SJCRH30 (cell line): ENCODE data around the gene CRYBG1. TPM values are rescaled to one million over a fixed set of nuclear protein-coding genes. Genes with fewer than 3 reads are reported as not detected.
A peak's percentile ranks its signal among the peaks of the same experiment; 100 is the strongest.

Source experiments
- DNase-seq, 2 experiments: peaks; one replicate each; pipeline ENCODE4 v3.0.0-alpha.2; 2015 to 2020
- H3K27ac ChIP-seq: fragments of 250-450 bp; sonication (Bioruptor Pico); 2 replicates; pipeline ENCODE4 v1.5.1; 2020; ENCODE audit warnings: mild to moderate bottlenecking, moderate library complexity
- H3K27me3 ChIP-seq: fragments of 250-450 bp; sonication (Bioruptor Pico); 2 replicates; pipeline ENCODE4 v1.5.1; 2020; ENCODE audit warnings: mild to moderate bottlenecking, moderate library complexity
- H3K36me3 ChIP-seq: fragments of 250-450 bp; sonication (Bioruptor Pico); 2 replicates; pipeline ENCODE4 v1.5.1; 2020; ENCODE audit warnings: mild to moderate bottlenecking, moderate library complexity
- H3K4me1 ChIP-seq: fragments of 250-450 bp; sonication (Bioruptor Pico); 2 replicates; pipeline ENCODE4 v1.5.1; 2020; ENCODE audit warnings: mild to moderate bottlenecking, moderate library complexity
- H3K4me3 ChIP-seq: fragments of 250-450 bp; sonication (Bioruptor Pico); 2 replicates; pipeline ENCODE4 v1.5.1; 2020; ENCODE audit warnings: mild to moderate bottlenecking, moderate library complexity
- H3K9me3 ChIP-seq: fragments of 250-450 bp; sonication (Bioruptor Pico); replicated peaks from 2 replicates; pipeline ENCODE4 v1.5.1; 2020; ENCODE audit warnings: mild to moderate bottlenecking, moderate library complexity
- total RNA-seq: library from RNA; depleted of rRNA; stranded (reverse); fragments of >200 nt; shearing (Covaris generic); gene quantifications from 2 replicates; pipeline ENCODE4 v1.2.3, GENCODE V29; 2014

Gene CRYBG1
- total RNA-seq, 1 experiment from 2014 or later = not detected

DNA sequence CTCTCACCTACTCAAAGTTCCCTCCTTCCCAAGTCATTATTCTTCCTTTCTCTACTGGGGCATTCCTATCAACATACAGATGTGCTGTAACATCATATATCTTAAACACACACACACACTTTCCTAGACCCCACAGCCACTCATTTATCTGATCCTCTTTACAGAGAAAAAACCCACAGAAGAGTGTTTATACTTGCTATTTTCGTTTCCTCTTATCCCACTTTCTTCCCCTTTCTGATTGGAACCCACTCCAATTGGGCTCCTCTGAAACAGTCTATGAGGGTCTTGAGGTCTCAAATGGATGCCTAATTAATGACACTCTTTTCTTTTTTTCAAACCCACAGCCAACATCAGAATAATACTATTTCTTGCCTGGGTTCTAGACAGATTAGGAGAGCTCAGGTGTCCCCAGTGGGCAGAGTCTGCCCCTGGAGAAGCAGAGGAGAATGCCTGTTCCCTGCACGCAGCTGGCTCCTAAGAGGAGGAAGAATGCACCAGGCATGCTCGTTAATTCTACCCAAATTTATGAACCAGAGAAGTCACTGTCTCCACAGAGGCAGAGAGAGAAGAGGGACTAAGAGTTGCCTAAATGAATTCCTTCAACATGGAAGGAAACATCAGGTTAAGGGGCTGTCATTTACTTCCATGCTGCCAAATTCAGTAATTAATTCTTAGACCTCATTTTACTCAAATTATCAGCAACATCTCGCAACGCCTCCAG is 65.9 kb downstream of the CRYBG1 start:
- DNase-seq = no peak
- no peaks in the 10 kb centered on the region for H3K27me3 ChIP-seq
- H3K36me3 ChIP-seq = no peaks in the 10 kb centered on the region
- no peaks in the 10 kb centered on the region for H3K9me3 ChIP-seq
- H3K27ac ChIP-seq = no peak overlapping the region
- H3K4me1 ChIP-seq = peaks cover 2% of the 10 kb centered on the region; the same call in 1 of the 2 replicates
- no peak overlapping the region for H3K4me3 ChIP-seq

DNA sequence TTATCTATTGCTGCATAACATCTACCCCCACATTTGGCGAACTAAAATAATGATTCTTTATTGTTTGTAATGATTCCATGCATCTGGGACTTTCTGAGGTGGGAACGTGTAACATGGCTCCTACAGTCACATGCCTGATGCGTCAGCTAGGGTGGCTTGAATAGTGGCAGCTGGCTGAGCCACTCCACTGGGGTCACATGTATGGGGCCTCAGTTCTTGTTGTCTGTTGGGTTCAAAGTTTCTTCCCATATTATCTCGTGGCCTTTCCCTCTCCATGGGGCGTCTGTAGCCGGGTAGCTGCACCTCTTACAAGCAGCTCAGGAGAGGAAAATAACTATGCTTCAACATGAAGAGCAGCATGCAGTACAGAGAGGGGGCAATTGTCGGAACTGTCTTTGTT is 69.9 kb downstream of the CRYBG1 start:
- Histone ChIP-seq H3K4me3 (no peak overlapping the region), H3K27me3 (no peaks in the 10 kb centered on the region; the same call in 1 of the 2 replicates), H3K36me3 (no peaks in the 10 kb centered on the region), H3K9me3 (no peaks in the 10 kb centered on the region), H3K27ac (no peak overlapping the region), H3K4me1 (no peaks in the 10 kb centered on the region)
- DNase-seq = no peak

DNA sequence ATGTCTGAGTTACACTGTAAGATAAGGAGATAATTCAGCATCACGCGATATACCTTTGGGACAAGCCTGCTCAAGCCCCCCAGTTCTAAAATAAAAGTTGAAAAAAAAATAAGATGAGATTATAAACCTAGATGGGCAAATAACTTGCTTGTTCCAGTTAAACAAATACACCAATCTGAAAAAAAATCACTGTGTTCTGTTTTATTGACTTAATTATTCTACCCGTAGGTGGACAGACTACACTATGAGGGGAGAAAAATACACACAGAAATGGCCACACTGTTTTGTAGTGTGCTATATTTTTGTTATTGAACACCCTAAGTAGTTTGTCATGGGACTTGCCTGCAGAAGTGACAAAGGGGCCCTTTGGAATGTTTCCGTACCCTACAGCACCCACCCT is 70.9 kb downstream of the CRYBG1 start:
- Histone ChIP-seq H3K27me3 (no peaks in the 10 kb centered on the region; the same call in 1 of the 2 replicates), H3K4me3 (no peak overlapping the region), H3K4me1 (no peaks in the 10 kb centered on the region), H3K27ac (no peak overlapping the region), H3K36me3 (no peaks in the 10 kb centered on the region), H3K9me3 (no peaks in the 10 kb centered on the region)
- no peak for DNase-seq

DNA sequence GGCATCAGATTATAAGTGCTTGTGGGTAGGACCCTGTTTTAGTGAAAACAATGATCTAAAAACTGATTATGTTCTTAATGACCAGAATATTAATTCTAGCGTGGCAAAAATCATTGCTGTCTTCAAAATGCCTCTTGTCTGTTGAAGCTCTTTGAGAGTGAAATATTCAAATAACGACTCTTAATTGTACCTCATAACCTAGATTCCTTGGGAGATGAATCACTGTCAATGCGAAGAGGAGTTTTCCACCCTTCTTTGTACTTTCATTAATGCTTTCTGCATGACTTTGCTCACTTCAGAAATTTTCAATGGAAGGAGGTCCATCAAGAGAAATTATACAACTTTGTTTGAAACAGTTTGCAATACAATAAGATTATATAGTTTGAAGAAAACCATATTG is 71.5 kb downstream of the CRYBG1 start:
- no peak for DNase-seq
- H3K27ac ChIP-seq = no peak overlapping the region
- no peaks in the 10 kb centered on the region for H3K9me3 ChIP-seq
- no peaks in the 10 kb centered on the region for H3K36me3 ChIP-seq
- no peaks in the 10 kb centered on the region; the same call in 1 of the 2 replicates for H3K27me3 ChIP-seq
- no peaks in the 10 kb centered on the region for H3K4me1 ChIP-seq
- no peak overlapping the region for H3K4me3 ChIP-seq

DNA sequence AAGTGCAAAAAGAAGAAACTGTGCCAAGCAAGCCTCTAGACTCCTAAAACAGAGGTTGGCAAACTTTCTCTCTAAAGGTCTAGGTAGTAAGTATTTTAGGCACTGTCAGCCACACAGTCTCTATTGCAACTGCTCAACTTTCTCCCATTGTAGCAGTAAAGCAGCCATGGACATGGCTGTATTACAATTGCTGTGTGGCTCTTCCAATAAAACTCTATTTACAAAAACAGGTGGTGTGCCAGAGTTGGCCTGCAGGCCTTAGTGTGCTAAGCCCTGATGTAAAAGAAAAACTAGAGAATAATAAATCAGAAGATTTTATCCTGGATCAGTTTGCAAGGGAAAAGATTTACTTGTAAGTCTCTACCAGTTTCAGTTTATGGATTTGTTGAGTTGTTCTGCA is 74.0 kb downstream of the CRYBG1 start:
- no peak for DNase-seq
- Histone ChIP-seq H3K36me3 (no peaks in the 10 kb centered on the region), H3K4me3 (no peak overlapping the region), H3K4me1 (no peaks in the 10 kb centered on the region), H3K27ac (no peak overlapping the region), H3K9me3 (no peaks in the 10 kb centered on the region), H3K27me3 (no peaks in the 10 kb centered on the region; the same call in 1 of the 2 replicates)

DNA sequence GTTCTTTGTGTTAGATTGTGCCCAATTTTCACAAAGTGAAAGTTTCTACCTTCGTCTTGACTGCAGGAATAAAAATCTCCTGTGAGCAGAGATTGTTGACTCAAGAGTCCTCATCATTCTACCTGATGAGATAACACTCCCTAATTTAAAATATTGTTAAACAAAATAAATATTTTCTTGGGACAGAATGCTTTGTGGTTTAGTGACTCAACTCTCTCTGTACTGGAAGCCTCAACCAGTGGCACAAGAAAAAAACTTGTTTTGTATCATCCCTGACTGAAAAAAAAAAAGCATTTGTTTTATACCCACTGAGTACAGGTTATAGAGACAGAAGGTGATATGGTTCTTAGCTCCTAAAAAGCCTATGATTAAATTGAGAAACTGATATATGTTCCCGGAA is 78.9 kb downstream of the CRYBG1 start:
- no peaks in the 10 kb centered on the region for H3K27me3 ChIP-seq
- H3K4me3 ChIP-seq = no peak overlapping the region
- no peaks in the 10 kb centered on the region for H3K9me3 ChIP-seq
- DNase-seq = no peak
- H3K27ac ChIP-seq = no peak overlapping the region
- H3K36me3 ChIP-seq = no peaks in the 10 kb centered on the region
- no peaks in the 10 kb centered on the region for H3K4me1 ChIP-seq

DNA sequence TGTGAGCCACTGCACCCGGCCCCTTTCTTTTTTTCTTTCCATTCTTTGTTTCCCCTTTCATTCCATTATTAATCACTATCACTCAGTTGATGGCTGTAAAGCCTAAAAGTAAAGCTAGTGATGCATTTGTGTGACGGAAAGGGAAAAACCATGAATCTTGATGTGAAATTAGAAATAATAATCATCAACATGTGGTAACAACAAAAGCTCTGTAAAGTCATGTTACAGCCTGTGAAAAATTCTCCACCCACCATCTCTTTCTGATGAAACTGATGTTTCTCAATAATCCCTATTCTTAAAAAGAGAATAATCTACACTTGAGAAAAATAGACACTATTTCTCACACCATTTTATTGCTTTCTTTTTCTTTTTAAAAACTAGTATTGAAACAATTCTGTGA is 80.0 kb downstream of the CRYBG1 start:
- Histone ChIP-seq H3K36me3 (no peaks in the 10 kb centered on the region), H3K4me1 (no peaks in the 10 kb centered on the region), H3K27me3 (no peaks in the 10 kb centered on the region), H3K9me3 (no peaks in the 10 kb centered on the region), H3K4me3 (no peak overlapping the region), H3K27ac (no peak overlapping the region)
- no peak for DNase-seq

DNA sequence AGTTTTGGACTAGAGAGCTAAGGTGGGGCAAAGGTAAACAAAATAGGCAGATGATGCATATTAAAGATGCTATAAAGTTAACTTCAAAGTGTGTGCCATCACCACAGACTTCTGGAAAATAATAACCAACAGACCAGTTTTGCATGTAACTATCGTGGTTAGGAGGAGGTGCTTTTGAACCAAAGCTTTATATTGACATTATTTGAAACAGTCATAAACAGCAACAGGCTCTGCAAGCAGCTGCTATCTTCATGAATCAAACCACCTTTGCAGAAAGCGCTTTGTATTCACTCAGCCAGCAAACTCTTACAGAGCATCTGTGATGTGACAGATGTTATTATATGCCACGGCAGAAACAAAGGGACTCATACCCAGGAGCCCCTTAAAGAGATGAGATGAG is 81.9 kb downstream of the CRYBG1 start:
- no peak for DNase-seq
- Histone ChIP-seq H3K27me3 (no peaks in the 10 kb centered on the region), H3K36me3 (no peaks in the 10 kb centered on the region), H3K9me3 (no peaks in the 10 kb centered on the region), H3K4me1 (no peaks in the 10 kb centered on the region), H3K4me3 (no peak overlapping the region), H3K27ac (no peak overlapping the region)

DNA sequence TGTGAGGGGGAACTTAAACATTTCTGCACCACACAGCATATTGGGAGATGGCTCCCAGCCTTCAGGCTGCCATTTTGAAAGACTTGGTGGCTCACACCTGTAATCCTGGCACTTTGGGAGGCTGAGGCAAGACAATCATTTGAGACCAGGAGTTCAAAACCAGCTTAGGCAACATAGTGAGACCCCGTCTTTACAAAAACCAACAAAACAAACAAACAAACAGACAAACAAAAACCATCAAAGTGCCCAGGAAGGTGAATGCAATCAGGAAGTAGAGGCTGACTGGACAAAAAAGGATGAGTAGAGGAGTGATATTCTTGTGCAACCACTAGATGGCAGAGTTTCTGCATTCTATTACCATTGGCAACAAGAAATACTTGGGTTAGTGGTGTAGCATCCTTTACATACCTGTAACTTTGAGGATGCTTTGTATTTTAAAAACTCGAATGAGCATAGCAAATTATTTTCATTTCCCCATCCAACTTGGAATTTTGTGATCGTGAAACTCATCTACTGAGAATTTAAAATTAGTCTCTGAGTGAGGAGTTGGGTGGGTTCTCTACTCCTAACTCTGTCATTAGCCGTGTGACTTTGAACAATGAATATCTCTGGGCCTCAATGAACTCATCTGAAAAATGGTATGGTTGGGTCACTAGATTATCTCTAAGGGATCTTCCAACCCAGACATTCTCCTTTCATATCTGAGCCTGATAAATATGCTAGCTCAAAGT is 84.4 kb downstream of the CRYBG1 start:
- H3K27ac ChIP-seq = no peak overlapping the region
- H3K4me3 ChIP-seq = no peak overlapping the region
- no peaks in the 10 kb centered on the region for H3K27me3 ChIP-seq
- no peaks in the 10 kb centered on the region for H3K4me1 ChIP-seq
- no peaks in the 10 kb centered on the region for H3K36me3 ChIP-seq
- DNase-seq = peak; percentile 24 to 70
- H3K9me3 ChIP-seq = no peaks in the 10 kb centered on the region

DNA sequence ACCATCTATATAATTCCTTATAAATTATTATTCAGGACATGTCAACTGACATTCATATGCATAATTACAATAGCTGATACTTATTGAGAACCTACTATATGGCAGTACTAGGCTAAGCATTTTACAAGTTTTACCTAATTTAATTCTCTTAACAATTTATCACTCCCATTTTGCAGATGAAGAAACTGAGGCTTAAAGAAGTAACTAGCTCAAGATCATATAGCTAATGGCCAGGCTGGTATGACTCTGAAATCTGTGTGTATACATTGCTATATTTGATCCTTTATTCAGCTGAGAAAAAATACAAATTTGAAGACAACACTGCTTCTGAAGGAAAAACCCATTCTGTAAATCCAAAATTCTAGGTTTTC is 85.0 kb downstream of the CRYBG1 start:
- H3K36me3 ChIP-seq = no peaks in the 10 kb centered on the region

DNA sequence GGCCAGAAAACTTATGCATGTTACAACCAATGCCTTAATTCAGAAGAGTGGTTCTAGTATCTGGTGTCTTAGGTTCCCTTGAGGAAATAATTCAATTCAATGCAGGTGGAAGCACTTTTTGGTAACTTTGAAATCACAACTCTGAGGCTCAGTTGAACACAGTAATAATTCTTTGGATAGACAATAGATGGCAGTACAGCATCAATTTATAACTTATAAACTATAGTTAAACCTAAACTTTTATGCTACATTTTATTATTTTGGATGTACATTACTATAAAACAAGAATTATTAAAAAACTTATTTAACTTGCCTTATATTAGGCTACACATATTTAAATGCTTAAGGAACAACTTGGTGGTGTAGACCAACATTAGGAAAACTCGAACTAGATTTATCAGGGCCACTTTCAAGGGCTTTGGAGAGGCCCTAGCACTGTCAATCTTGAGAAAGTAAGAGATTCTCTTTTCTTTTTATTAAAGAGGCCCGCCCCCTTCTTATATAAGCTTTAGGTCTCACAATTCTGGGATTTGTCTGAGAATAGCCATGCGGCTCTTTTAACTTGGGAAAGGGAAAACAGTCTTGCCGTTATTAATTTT is 85.9 kb downstream of the CRYBG1 start:
- H3K27ac ChIP-seq = no peak overlapping the region
- no peak overlapping the region for H3K4me3 ChIP-seq
- no peaks in the 10 kb centered on the region for H3K27me3 ChIP-seq
- no peak for DNase-seq
- no peaks in the 10 kb centered on the region for H3K36me3 ChIP-seq
- H3K4me1 ChIP-seq = no peaks in the 10 kb centered on the region
- no peaks in the 10 kb centered on the region for H3K9me3 ChIP-seq

More for the DNA sequence above, 85.0 kb downstream of the CRYBG1 start:
- H3K27me3 ChIP-seq = no peaks in the 10 kb centered on the region
- no peaks in the 10 kb centered on the region for H3K9me3 ChIP-seq
- no peak overlapping the region for H3K27ac ChIP-seq
- no peak overlapping the region for H3K4me3 ChIP-seq
- no peak for DNase-seq
- no peaks in the 10 kb centered on the region for H3K4me1 ChIP-seq

DNA sequence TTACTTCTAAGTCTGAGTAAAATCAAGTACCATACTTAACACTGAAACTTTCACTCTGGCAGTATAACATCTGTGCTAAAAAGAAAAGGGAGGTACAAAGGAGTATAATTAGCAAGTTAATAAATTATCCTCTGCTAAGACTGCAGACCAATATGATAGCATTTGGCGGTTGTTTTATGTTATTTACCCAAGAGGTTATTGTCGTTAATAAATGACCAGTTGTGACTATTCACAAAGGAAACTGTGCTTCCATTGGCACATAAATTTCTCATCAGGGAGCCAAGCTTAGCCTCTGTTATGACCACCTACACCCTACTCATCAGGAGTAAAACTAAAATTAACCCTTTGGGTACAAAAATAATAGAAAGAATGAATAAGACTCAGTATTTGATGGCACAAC is 86.5 kb downstream of the CRYBG1 start:
- no peaks in the 10 kb centered on the region for H3K36me3 ChIP-seq

DNA sequence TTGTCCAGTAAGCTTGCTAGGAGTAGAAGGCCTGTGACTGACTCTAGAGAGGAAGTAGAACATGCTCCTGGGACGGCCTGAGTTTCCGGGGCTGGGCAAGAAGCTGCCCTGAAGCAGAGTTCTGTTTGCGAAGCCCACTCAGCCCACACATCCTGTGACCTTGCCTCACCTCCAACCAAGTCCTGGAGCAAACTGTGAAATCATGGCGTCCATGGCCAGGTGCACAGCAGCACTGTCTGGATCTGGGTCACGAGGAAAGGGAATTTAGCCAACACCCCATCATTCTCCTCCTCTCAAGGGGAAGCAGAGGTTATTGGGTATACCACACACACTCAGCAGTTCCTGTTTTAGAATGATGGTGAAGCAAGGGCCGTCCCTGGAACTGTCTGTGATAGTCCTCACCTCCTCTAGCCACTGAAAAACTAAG is 87.5 kb downstream of the CRYBG1 start:
- Histone ChIP-seq H3K4me3 (no peak overlapping the region), H3K36me3 (no peaks in the 10 kb centered on the region), H3K27me3 (no peaks in the 10 kb centered on the region), H3K27ac (no peak overlapping the region), H3K4me1 (no peaks in the 10 kb centered on the region), H3K9me3 (no peaks in the 10 kb centered on the region)
- DNase-seq = no peak

More for the DNA sequence above, 86.5 kb downstream of the CRYBG1 start:
- Histone ChIP-seq H3K27me3 (no peaks in the 10 kb centered on the region), H3K4me1 (no peaks in the 10 kb centered on the region), H3K4me3 (no peak overlapping the region), H3K9me3 (no peaks in the 10 kb centered on the region), H3K27ac (no peak overlapping the region)
- DNase-seq = no peak

DNA sequence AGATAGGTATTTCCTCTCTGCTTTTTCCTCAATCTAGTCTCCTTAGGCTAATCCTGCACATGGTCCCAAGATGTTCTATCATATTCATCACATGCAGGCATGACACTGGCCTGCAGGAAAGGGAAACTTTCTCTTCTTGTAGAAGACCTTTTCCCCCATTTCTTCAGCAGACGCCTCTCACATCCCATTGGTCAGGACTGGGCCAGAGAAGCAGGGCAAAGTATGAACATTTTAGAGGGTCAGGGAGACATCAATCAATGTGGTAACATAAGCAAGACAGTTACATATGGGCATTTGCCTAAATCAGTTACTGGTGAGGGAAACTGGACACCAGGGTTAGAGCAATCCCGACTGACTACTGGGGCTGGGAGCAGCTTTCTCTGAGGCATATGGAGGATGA is 90.1 kb downstream of the CRYBG1 start:
- Histone ChIP-seq H3K27me3 (peaks cover 7% of the 10 kb centered on the region; the same call in 1 of the 2 replicates), H3K4me3 (no peak overlapping the region), H3K36me3 (no peaks in the 10 kb centered on the region), H3K27ac (no peak overlapping the region), H3K4me1 (no peaks in the 10 kb centered on the region), H3K9me3 (no peaks in the 10 kb centered on the region)
- DNase-seq = no peak

DNA sequence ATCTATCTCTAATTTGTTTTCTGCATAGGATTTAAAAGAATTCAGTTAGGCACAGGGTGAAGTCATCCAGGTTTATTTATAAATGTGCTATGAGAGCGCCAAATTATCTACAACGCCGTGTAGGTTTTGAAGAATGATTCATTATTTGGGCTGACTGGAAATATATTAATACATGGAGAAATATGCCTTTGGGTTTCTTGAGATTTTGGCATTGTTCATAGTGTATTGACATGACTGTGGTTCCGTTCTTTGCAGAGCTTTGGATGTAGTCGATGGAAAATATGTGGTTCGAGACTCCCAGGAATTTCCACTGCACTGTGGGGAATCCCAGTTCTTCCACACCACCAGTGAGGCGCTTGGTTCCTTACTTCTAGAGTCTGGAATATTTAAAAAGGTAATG is 90.9 kb downstream of the CRYBG1 start:
- no peak for DNase-seq
- Histone ChIP-seq H3K36me3 (no peaks in the 10 kb centered on the region), H3K27ac (no peak overlapping the region), H3K27me3 (peaks cover 7% of the 10 kb centered on the region; the same call in 1 of the 2 replicates), H3K4me1 (no peaks in the 10 kb centered on the region), H3K4me3 (no peak overlapping the region), H3K9me3 (no peaks in the 10 kb centered on the region)
